ENCODE data around the gene RPTOR. TPM values are rescaled to one million over a fixed set of nuclear protein-coding genes. Genes with fewer than 3 reads are reported as not detected.

The RPTOR gene
- 46.1 to 53.7 TPM (median 47.8 TPM) in 3 replicates for total RNA-seq

- Mint-ChIP-seq H3K27ac (peak within 1 kb of the TSS; percentile 95), H3K4me1 (peaks cover 27% of the 10 kb centered on the region), H3K9me3 (no peaks in the 10 kb centered on the region), H3K4me3 (peak within 1 kb of the TSS; percentile 95), H3K27me3 (ENCODE audit: low read depth) (peaks cover 14% of the 10 kb centered on the region), H3K36me3 (no peaks in the 10 kb centered on the region)
- peak; percentile 77 to 89 for DNase-seq (ENCODE audit: low spot score in 2 of 2, unreplicated experiment in 2 of 2)
- TF ChIP-seq CTCF (IDR thresholded peaks at IDR 0.05; ENCODE audit: unreplicated experiment): no peak
Observed at GRCh38 chr17:80544655-80545498, at the start of gene RPTOR. Gene RPTOR, plus strand, starts transcription at chr17:80544838. Its CDS starts 792 bp downstream, at chr17:80545630.

- no peaks in the 10 kb centered on the region for H3K36me3 Mint-ChIP-seq
- H3K4me1 Mint-ChIP-seq: peaks cover 8% of the 10 kb centered on the region
- H3K9me3 Mint-ChIP-seq: no peaks in the 10 kb centered on the region
- DNase-seq (ENCODE audit: low spot score in 2 of 2, unreplicated experiment in 2 of 2): no peak
- H3K27ac Mint-ChIP-seq: no peak overlapping the region
- H3K27me3 Mint-ChIP-seq (ENCODE audit: low read depth): peaks cover 68% of the 10 kb centered on the region
- no peak overlapping the region for H3K4me3 Mint-ChIP-seq
- TF ChIP-seq CTCF (IDR thresholded peaks at IDR 0.05; ENCODE audit: unreplicated experiment): no peak
Observed at GRCh38 chr17:80497726-80498241, 46.9 kb upstream of the RPTOR start.

- Mint-ChIP-seq H3K4me3 (no peak overlapping the region), H3K27me3 (ENCODE audit: low read depth) (peaks cover 62% of the 10 kb centered on the region), H3K4me1 (peaks cover 8% of the 10 kb centered on the region), H3K36me3 (no peaks in the 10 kb centered on the region), H3K27ac (no peak overlapping the region), H3K9me3 (no peaks in the 10 kb centered on the region)
- DNase-seq (ENCODE audit: low spot score in 2 of 2, unreplicated experiment in 2 of 2): no peak
- no peak for TF ChIP-seq CTCF (IDR thresholded peaks at IDR 0.05; ENCODE audit: unreplicated experiment)
Observed at GRCh38 chr17:80498242-80498919, 46.3 kb upstream of the RPTOR start.

GRCh38 chr17:80498920-80499410, 45.7 kb upstream of the RPTOR start:
- Mint-ChIP-seq H3K27ac (no peak overlapping the region), H3K4me3 (no peak overlapping the region), H3K36me3 (no peaks in the 10 kb centered on the region), H3K27me3 (ENCODE audit: low read depth) (peaks cover 57% of the 10 kb centered on the region), H3K4me1 (peaks cover 8% of the 10 kb centered on the region), H3K9me3 (no peaks in the 10 kb centered on the region)
- DNase-seq (ENCODE audit: low spot score in 2 of 2, unreplicated experiment in 2 of 2): no peak
- TF ChIP-seq CTCF (IDR thresholded peaks at IDR 0.05; ENCODE audit: unreplicated experiment): no peak

- Mint-ChIP-seq H3K4me3 (no peak overlapping the region), H3K9me3 (no peaks in the 10 kb centered on the region), H3K36me3 (no peaks in the 10 kb centered on the region), H3K4me1 (peaks cover 8% of the 10 kb centered on the region), H3K27ac (no peak overlapping the region), H3K27me3 (ENCODE audit: low read depth) (peaks cover 57% of the 10 kb centered on the region)
- DNase-seq (ENCODE audit: low spot score in 2 of 2, unreplicated experiment in 2 of 2): no peak
- TF ChIP-seq CTCF (IDR thresholded peaks at IDR 0.05; ENCODE audit: unreplicated experiment): no peak
Observed at GRCh38 chr17:80499560-80499959, 45.1 kb upstream of the RPTOR start.

All from mesothelial cell of epicardium (in vitro differentiated cells).